ENCODE measurements around the gene MANEA. TPM values are rescaled to one million over a fixed set of nuclear protein-coding genes. Genes with fewer than 3 reads are reported as not detected.

MANEA gene
- total RNA-seq, 1 donor from 2014 or later = 16.1 TPM

DNA sequence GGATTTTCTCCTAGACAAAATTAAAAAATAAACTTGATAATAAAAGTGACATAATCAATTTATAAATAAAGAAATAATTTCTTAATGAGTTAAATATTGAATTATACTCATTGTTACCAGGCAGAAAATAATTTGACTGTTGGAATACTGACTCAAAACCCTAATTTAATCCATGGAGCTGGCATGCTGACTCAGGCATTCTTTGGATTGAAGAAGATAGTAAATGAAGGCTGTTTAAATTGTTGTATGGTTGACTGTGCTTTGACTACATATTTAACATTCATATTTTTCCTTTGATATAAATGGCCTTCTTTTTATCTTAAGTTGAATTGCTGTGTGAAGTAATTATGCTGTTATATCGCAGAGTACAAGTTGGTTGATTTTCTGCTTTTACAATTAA is 11.7 kb downstream of the MANEA start:
- no peak for DNase-seq

DNA sequence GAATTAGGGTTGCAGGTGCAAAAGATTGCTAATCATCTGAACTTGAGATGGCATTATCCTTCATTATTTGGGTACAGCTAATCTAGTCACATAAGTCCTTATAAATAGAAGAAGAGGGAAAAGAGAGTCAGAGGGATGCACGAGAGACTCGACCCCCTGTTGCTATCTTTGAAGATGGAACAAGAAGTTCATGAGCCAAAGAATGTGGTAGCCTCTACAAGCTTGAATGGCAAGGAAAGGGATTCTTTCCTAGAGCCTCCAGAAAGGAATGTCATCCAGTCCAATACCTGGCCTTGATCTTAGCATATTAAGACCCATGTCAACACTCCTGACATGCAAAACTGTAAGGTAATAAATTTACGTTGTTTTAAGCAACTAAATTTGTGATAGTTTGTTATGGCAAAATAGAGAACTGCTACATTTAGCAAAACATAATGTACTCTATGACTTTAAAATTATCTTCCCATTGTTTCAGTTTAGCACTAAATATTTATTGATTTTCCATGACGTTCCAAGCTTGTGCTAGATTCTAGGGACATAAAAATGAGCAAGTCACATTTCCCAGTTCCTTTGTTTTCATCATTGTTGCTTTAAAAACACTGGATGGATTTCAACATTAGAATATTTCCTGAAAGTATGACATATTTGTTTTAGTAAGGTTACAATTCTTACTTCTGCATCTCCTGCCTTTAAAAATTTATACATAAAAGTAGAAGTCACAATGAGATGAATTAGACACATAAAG is 12.7 kb downstream of the MANEA start:
- DNase-seq = no peak

DNA sequence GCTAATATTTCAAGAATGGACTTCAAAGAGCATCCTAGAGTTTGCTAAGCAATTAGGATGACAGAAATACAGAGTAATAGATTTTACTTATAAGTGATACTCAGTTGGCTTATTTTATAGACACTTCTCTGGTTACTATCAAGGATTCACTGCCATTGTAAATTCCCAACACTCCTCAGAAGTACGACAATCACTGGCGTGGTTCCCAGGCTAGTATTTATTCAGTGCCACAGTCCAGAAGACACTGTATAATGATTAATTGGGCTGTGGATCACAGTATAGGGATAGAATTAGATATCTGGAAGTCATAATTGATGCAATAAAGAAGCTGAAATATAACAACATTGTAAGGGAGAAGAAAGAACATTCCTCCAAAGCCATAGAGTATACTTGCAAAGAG is 15.7 kb downstream of the MANEA start:
- DNase-seq = no peak

DNA sequence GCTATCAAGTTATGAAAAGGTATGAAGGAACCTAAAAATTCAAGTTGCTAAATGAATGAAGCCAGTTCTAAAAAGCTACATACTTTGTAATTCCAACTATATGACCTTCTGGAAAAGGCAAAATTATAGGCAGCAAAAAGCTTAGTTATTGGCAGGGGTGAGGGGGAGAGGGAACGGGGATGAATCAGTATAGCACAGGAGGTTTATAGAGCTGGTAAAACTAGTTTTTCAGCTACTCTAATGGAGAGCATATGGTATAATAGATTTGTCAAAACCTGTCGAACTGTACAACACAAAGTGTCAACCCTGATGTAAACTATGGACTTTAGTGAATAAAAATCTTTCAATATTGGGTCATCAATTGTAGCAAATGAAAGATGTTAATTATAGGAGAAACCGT is 18.7 kb downstream of the MANEA start:
- no peak for DNase-seq

DNA sequence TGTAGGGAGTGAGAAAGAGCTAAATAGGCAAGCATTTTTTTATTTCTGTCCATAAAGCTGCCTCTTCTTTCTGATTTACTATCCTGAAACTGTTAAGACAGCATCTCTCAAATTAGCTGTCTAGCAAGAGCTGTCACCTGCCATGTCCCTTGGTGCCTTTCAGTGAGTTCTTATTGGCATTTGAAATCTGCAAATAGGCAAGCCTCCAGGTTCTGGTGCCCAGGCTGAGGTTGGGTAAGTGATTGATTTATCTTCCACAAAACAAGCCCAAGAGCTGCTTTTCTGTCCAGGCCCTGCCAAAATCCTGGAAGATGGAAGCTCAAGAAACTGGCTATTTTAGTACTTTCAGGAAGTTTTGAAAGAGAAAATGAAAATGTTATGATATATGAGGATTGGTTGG is 22.4 kb downstream of the MANEA start:
- DNase-seq = no peak

DNA sequence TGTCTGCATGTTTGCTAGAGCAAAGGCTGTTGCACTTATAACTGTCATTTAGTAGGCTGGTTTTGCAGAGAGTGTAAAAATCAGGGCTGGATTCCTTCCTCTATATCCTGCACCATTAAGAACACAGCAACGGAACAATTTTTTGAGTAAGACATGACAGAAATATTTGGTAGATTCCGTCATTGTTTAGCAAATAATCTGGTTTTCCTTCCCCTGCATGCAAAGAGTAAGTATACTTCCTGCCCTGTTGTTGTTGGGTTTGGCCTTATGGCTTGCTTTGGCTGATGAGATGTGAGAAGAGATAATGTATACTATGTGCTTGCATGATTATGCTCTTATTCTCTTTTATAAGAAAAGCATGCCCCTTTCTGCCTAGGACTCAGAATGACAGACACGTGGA is 23.8 kb downstream of the MANEA start:
- no peak for DNase-seq

DNA sequence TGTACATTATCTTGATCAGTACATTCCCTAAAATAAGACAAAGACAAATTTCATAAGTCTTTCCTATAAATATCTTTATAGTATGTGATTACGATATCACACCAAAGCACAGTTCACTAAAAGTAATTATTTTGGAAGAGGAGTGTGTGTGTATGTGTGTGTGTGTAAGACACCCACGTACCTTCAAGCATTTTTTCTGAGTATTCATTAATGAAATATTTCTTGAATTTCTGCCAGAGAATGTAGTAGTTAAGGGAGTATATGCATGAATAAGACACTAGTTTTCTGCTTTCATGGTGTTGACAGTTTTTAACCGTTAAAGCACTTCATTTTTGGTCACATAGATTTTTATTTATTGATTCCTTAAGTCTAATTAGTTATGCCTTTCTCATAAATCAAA is 36.8 kb downstream of the MANEA start:
- no peak for DNase-seq

DNA sequence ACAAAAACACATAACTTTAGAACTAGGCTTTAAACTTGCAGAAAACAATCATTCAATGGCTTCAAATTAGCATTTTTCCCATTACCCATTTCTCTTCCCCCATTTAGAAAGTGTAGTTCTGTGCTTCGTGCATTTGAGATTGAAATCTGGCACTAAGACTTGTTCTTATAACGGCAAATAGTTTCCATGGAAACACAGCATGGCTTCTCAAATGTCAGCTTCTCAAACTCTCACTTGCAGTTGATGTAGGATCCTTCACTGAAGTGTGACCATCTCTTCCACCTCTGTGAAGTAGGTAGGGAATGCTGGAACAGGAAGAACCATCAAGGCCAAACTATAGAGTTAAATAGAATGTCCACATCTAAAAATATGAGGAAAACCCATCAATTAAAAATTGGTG is 52.2 kb downstream of the MANEA start:
- DNase-seq = no peak

DNA sequence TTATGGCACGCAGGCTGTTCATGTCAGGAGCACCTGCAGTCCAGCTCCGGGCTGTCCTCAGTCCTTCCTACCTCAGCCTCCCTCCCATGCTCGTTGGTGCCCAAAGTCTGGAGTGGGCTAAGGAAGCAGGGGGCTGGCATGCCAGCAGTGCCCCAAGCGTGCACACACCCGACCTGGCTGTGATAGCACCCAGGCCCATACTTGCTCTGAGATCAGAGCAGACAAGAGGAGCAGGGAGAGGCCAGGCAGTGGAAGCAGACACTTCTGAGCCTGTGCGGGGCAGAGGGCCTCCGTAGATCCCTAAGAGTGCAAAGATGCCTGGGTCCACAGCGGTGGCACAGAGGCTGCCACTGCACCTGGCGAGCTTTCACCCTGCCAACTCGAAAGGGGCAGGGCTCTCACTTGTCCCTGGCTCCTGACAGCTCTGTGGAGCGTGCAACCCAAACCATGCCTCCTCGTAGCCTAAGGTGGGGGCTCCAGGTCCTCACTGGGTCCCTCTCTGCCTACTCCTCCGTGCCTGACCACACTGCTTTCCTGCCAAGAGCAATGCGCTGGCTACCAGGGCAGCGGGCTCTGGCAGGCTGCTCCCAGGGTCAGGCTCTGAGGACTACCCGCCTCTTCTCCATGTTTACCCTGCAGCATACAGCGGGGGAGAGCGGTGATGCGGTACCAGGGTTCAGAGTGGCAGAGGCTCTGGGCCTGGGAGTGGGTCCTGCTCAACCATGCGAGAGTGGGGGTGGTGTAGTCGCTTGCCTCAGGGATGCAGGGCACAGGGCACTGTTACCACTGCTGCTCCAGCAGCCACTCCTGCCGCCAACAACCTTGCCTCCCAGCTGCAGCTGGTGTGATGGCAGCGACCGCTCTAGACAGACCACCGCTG is 59.5 kb downstream of the MANEA start:
- DNase-seq = no peak

DNA sequence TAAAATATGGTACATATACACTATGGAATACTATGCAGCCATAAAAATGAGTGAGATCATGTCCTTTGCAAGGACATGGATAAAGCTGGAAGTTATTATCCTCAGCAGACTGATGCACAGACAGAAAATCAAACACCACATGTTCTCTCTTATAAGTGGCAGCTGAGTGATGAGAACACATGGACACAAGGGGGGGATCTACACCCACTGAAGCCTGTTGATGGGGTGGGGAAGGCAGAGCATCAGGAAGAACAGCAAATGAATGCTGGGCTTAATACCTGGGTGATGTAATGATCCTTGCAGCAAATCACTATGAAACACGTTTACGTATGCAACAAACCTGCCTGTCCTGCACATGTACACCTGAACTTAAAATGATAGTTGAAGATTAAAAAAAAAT is 71.3 kb downstream of the MANEA start:
- DNase-seq = no peak

DNA sequence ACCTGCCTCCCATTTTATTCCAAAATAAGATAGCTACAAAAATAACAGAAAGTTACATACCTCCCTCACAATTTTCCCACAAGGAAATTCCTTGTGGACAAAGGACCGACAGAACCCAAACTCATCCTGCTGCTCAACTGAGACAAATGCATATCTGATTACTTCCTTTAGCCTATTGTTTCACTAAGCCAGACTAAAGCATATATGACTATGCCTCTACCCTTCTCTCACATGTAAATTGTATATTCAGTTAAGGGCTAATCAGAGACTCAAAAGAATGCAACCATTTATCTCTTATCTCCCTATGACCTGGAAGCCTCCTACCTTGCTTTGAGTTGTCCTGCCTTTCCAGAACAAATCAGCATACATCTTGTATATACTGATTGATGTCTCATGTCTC is 72.1 kb downstream of the MANEA start:
- no peak for DNase-seq

DNA sequence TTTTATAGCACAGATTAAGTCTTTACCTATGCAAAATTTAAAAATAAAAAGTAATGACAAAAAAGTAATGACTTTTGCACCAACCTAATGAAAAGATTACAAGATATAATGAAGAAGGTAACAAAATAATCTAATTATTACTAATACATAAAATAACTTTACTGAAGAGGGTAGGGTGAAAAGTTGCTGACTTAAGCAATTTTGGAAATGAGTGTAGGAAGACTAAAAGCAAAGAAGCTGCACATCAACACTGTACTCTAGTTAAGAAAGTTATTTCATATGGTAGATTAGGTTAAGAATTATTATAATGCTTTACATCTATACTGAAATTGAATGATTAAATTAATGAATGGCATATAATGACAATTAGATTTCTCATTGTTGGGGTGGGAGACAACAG is 76.8 kb downstream of the MANEA start:
- DNase-seq = no peak

DNA sequence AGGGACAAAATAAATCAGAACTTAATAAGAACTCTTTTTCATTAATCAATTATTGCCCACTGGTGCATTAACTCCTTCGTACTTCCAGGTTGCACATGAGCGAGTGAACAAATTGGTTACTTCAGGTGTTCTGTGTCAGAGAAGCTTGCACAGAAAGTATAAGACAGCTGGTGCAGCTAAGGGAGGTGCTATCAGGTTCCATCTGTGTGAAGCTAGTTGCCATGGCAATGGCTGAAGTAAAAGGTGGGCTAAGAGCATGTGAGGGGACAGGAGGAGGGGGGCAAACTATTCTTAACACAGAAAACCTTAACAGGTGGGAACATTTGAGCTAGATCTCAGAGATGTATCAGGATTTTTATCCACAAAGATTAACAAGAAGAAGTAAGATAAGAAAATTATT is 81.6 kb downstream of the MANEA start:
- no peak for DNase-seq

Data from occipital lobe (tissue), 2 donors.